GM23338 (cell line): ENCODE data around the gene LMF1. TPM values are rescaled to one million over a fixed set of nuclear protein-coding genes. Genes with fewer than 3 reads are reported as not detected.

Source experiments
- ATAC-seq: fragments of 200-7000 bp; cut with Tn5 transposase; 3 replicates; pipeline ENCODE4 v1.9.1; 2020
- DNase-seq: peaks from one replicate; pipeline ENCODE4 v3.0.0-alpha.2; 2015; ENCODE audit warnings: low spot score
- H2AFZ ChIP-seq: fragments of 200-600 bp; sonication (generic); 2 replicates; pipeline ENCODE4 v1.8.0; 2016; ENCODE audit warnings: antibody characterized with exemption, mild to moderate bottlenecking, moderate library complexity
- H3F3A ChIP-seq: fragments of 200-600 bp; sonication (generic); replicated peaks from 2 replicates; pipeline ENCODE4 v1.8.0; 2017; ENCODE audit warnings: antibody characterized with exemption, mixed run types, low read depth
- H3K27ac ChIP-seq: fragments of 200-600 bp; sonication (generic); 2 replicates; pipeline ENCODE4 v1.6.1; 2016; ENCODE audit warnings: low read depth
- H3K27me3 ChIP-seq: fragments of 200-600 bp; sonication (generic); 2 replicates; pipeline ENCODE4 v1.8.0; 2016; ENCODE audit warnings: mild to moderate bottlenecking, mixed run types, moderate library complexity; ENCODE audit not compliant: insufficient read depth
- H3K36me3 ChIP-seq: fragments of 200-600 bp; sonication (generic); 2 replicates; pipeline ENCODE4 v1.8.0; 2016; ENCODE audit warnings: mild to moderate bottlenecking; ENCODE audit not compliant: insufficient read depth
- H3K4me1 ChIP-seq: fragments of 200-600 bp; sonication (generic); 2 replicates; pipeline ENCODE4 v1.8.0; 2016; ENCODE audit warnings: mild to moderate bottlenecking, moderate library complexity; ENCODE audit not compliant: insufficient read depth
- H3K4me2 ChIP-seq: fragments of 200-600 bp; sonication (generic); 2 replicates; pipeline ENCODE4 v1.7.1; 2017; ENCODE audit warnings: mixed run types
- H3K4me3 ChIP-seq: fragments of 200-600 bp; sonication (generic); 2 replicates; pipeline ENCODE4 v1.6.1; 2016; ENCODE audit warnings: mixed run types
- H3K79me2 ChIP-seq: fragments of 200-600 bp; sonication (generic); replicated peaks from 2 replicates; pipeline ENCODE4 v1.8.0; 2017; ENCODE audit warnings: mild to moderate bottlenecking; ENCODE audit not compliant: insufficient read depth
- H3K9me2 ChIP-seq: fragments of 200-600 bp; sonication (generic); 2 replicates; pipeline ENCODE4 v1.8.0; 2017; ENCODE audit not compliant: insufficient read depth
- H4K20me1 ChIP-seq: fragments of 200-600 bp; sonication (generic); replicated peaks from 2 replicates; pipeline ENCODE4 v1.8.0; 2017; ENCODE audit warnings: mild to moderate bottlenecking; ENCODE audit not compliant: insufficient read depth
- H3K27ac Mint-ChIP-seq: 2 replicates; pipeline ENCODE4 v1.8.0; 2020; ENCODE audit warnings: inconsistent platforms, mild to moderate bottlenecking, moderate library complexity, mixed read lengths
- H3K27me3 Mint-ChIP-seq: 3 replicates; pipeline ENCODE4 v1.8.0; 2022; ENCODE audit warnings: low read depth, mild to moderate bottlenecking, moderate library complexity, mixed read lengths, inconsistent platforms; ENCODE audit not compliant: insufficient read depth, poor library complexity
- H3K36me3 Mint-ChIP-seq: 3 replicates; pipeline ENCODE4 v1.8.0; 2021; ENCODE audit warnings: low read depth, mild to moderate bottlenecking, inconsistent platforms, moderate library complexity, mixed read lengths
- H3K4me1 Mint-ChIP-seq: 3 replicates; pipeline ENCODE4 v1.8.0; 2020; ENCODE audit warnings: mild to moderate bottlenecking, inconsistent platforms, mixed read lengths
- H3K4me3 Mint-ChIP-seq: 3 replicates; pipeline ENCODE4 v1.8.0; 2021; ENCODE audit warnings: moderate library complexity, mild to moderate bottlenecking, inconsistent platforms, mixed read lengths
- H3K9me3 Mint-ChIP-seq: 3 replicates; pipeline ENCODE4 v1.8.0; 2020; ENCODE audit warnings: moderate library complexity, mild to moderate bottlenecking, inconsistent platforms, mixed read lengths
- CTCF ChIP-seq, 2 experiments: fragments of 200-600 bp in 1 of 2; sonication (generic) in 1 of 2; conservative IDR thresholded peaks; 2 replicates each; pipeline versions ENCODE4 v1.5.1 to v1.6.1; 2016 to 2017; ENCODE audit warnings: antibody characterized with exemption in 2 of 2, low read depth in 2 of 2, mild to moderate bottlenecking in 2 of 2, moderate library complexity in 1 of 2
- EZH2 ChIP-seq: fragments of 200-600 bp; sonication (generic); IDR thresholded peaks from one replicate; pipeline ENCODE4 v1.8.0; 2017; ENCODE audit warnings: antibody characterized with exemption, mild to moderate bottlenecking, low read depth; ENCODE audit not compliant: unreplicated experiment
- JUNB ChIP-seq: IDR thresholded peaks from one replicate; pipeline ENCODE4 v1.6.1; 2016; ENCODE audit warnings: antibody characterized with exemption; ENCODE audit not compliant: unreplicated experiment
- POLR2AphosphoS5 ChIP-seq: IDR thresholded peaks from 2 replicates; pipeline ENCODE4 v1.6.1; 2016; ENCODE audit warnings: antibody characterized with exemption, low read depth
- STAT1 ChIP-seq: IDR thresholded peaks from one replicate; pipeline ENCODE4 v1.6.1; 2016; ENCODE audit warnings: antibody characterized with exemption; ENCODE audit not compliant: unreplicated experiment
- ZNF114 ChIP-seq: fragments of 250-450 bp; sonication (Bioruptor Pico); IDR thresholded peaks from 2 replicates; pipeline ENCODE4 v1.5.0; 2020; ENCODE audit warnings: mild to moderate bottlenecking, moderate library complexity
- ZNF462 ChIP-seq: fragments of 250-450 bp; sonication (Bioruptor Pico); IDR thresholded peaks from 2 replicates; pipeline ENCODE4 v1.5.0; 2020; ENCODE audit warnings: mild to moderate bottlenecking, moderate library complexity
- polyA plus RNA-seq: library from polyadenylated mRNA; unstranded; fragments of >200 nt; fragmentation: Nextera tagmentation; extraction: Ambion mirVana; gene quantifications from 2 replicates; pipeline ENCODE4 v1.2.1, GENCODE V29; 2016
- total RNA-seq: library from RNA; depleted of rRNA; stranded (reverse); fragments of >200 nt; shearing (Covaris generic); gene quantifications from 2 replicates; pipeline ENCODE4 v1.2.3, GENCODE V29; 2014
- TF ChIP-seq, protein P1 (sequence below): IDR thresholded peaks from one replicate; pipeline ENCODE4 v1.6.1; 2018; ENCODE audit warnings: antibody characterized with exemption; ENCODE audit not compliant: unreplicated experiment
- TF ChIP-seq, protein P2 (sequence below): IDR thresholded peaks from 2 replicates; pipeline ENCODE4 v1.6.1; 2016; ENCODE audit warnings: antibody characterized with exemption

LMF1 gene
- total and polyA plus RNA-seq, 2 experiments from 2014 or later: 4.2 to 10.1 TPM

GRCh38 chr16:991773-992172 lies 21.0 kb upstream of the LMF1 start:
- H3K27ac Mint-ChIP-seq: no peak overlapping the region
- peaks cover 22% of the 10 kb centered on the region; the same call in 2 of the 3 replicates for H3K9me3 Mint-ChIP-seq

GRCh38 chr16:991345-991744 lies 20.6 kb upstream of the LMF1 start:
- H3K4me2 ChIP-seq: no peak overlapping the region
- H3F3A ChIP-seq: no peaks in the 10 kb centered on the region
- no peaks in the 10 kb centered on the region for H3K27me3 ChIP-seq
- H2AFZ ChIP-seq: no peak overlapping the region
- no peak overlapping the region for H3K27ac Mint-ChIP-seq
- no peaks in the 10 kb centered on the region for H3K9me2 ChIP-seq
- no peak overlapping the region for H3K4me3 ChIP-seq
- H3K9me3 Mint-ChIP-seq: peaks cover 19% of the 10 kb centered on the region; the same call in 2 of the 3 replicates
- no peak overlapping the region for H3K4me3 Mint-ChIP-seq
- peaks cover 8% of the 10 kb centered on the region; the same call in 1 of the 3 replicates for H3K36me3 Mint-ChIP-seq
- H3K4me1 Mint-ChIP-seq: peaks cover 6% of the 10 kb centered on the region
- ATAC-seq (no peak), DNase-seq (no peak)
- no peak overlapping the region for H3K27ac ChIP-seq
- no peaks in the 10 kb centered on the region for H3K36me3 ChIP-seq
- H4K20me1 ChIP-seq: no peaks in the 10 kb centered on the region
- no peaks in the 10 kb centered on the region for H3K4me1 ChIP-seq
- no peaks in the 10 kb centered on the region for H3K27me3 Mint-ChIP-seq
- no peaks in the 10 kb centered on the region for H3K79me2 ChIP-seq
- TF ChIP-seq ZNF462 (no peak), JUNB (no peak), EZH2 (no peak), POLR2AphosphoS5 (no peak), STAT1 (no peak), CTCF (conservative IDR thresholded peaks at IDR 0.05; ENCODE audit: low read depth in 2 of 2) (no peak), ZNF114 (CRISPR knock-in tag) (no peak)
- TF ChIP-seq, protein P1, sequence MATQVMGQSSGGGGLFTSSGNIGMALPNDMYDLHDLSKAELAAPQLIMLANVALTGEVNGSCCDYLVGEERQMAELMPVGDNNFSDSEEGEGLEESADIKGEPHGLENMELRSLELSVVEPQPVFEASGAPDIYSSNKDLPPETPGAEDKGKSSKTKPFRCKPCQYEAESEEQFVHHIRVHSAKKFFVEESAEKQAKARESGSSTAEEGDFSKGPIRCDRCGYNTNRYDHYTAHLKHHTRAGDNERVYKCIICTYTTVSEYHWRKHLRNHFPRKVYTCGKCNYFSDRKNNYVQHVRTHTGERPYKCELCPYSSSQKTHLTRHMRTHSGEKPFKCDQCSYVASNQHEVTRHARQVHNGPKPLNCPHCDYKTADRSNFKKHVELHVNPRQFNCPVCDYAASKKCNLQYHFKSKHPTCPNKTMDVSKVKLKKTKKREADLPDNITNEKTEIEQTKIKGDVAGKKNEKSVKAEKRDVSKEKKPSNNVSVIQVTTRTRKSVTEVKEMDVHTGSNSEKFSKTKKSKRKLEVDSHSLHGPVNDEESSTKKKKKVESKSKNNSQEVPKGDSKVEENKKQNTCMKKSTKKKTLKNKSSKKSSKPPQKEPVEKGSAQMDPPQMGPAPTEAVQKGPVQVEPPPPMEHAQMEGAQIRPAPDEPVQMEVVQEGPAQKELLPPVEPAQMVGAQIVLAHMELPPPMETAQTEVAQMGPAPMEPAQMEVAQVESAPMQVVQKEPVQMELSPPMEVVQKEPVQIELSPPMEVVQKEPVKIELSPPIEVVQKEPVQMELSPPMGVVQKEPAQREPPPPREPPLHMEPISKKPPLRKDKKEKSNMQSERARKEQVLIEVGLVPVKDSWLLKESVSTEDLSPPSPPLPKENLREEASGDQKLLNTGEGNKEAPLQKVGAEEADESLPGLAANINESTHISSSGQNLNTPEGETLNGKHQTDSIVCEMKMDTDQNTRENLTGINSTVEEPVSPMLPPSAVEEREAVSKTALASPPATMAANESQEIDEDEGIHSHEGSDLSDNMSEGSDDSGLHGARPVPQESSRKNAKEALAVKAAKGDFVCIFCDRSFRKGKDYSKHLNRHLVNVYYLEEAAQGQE: no peak
- TF ChIP-seq, protein P2, sequence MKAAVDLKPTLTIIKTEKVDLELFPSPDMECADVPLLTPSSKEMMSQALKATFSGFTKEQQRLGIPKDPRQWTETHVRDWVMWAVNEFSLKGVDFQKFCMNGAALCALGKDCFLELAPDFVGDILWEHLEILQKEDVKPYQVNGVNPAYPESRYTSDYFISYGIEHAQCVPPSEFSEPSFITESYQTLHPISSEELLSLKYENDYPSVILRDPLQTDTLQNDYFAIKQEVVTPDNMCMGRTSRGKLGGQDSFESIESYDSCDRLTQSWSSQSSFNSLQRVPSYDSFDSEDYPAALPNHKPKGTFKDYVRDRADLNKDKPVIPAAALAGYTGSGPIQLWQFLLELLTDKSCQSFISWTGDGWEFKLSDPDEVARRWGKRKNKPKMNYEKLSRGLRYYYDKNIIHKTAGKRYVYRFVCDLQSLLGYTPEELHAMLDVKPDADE: no peak

More at GRCh38 chr16:991773-992172, 21.0 kb upstream of the LMF1 start:
- no peak overlapping the region for H3K4me2 ChIP-seq
- no peaks in the 10 kb centered on the region for H3K79me2 ChIP-seq
- H4K20me1 ChIP-seq: no peaks in the 10 kb centered on the region
- no peak overlapping the region for H3K4me3 Mint-ChIP-seq
- H3K9me2 ChIP-seq: no peaks in the 10 kb centered on the region
- H3K36me3 ChIP-seq: no peaks in the 10 kb centered on the region
- H3K27ac ChIP-seq: no peak overlapping the region
- no peaks in the 10 kb centered on the region for H3K4me1 ChIP-seq
- no peak for TF ChIP-seq POLR2AphosphoS5
- no peak overlapping the region for H3K4me3 ChIP-seq
- peaks cover 8% of the 10 kb centered on the region; the same call in 1 of the 3 replicates for H3K36me3 Mint-ChIP-seq
- no peak overlapping the region for H2AFZ ChIP-seq
- H3K4me1 Mint-ChIP-seq: peaks cover 10% of the 10 kb centered on the region
- no peaks in the 10 kb centered on the region for H3F3A ChIP-seq
- no peak for DNase-seq
- no peak for ATAC-seq
- H3K27me3 ChIP-seq: no peaks in the 10 kb centered on the region
- no peaks in the 10 kb centered on the region for H3K27me3 Mint-ChIP-seq
